GM12878 (cell line): ENCODE results near the gene TMEM72. TPM values are rescaled to one million over a fixed set of nuclear protein-coding genes. Genes with fewer than 3 reads are reported as not detected.

Experiments used
- ATAC-seq: fragments of 200-7000 bp; cut with Tn5 transposase; 3 replicates; pipeline ENCODE4 v1.9.1; 2020; ENCODE audit warnings: mild to moderate bottlenecking, moderate library complexity
- BruUV-seq: library from RNA; stranded (reverse); fragments of 400-500 nt; replicated peaks from 2 replicates; lab custom pipeline; 2021; lab: Mats Ljungman, UMichigan
- CTCF ChIA-PET: fragments of 300-600 bp; sonication (Branson Sonifier 250); formaldehyde crosslinking; extraction: SDS; loops from one replicate; lab custom pipeline; 2021; ENCODE audit warnings: inconsistent platforms; lab: Yijun Ruan, JAX
- POLR2A ChIA-PET: fragments of 350-600 bp; formaldehyde crosslinking; extraction: SDS; loops from one replicate; lab custom pipeline; 2021; ENCODE audit warnings: inconsistent platforms; lab: Charles Lee
- RAD21 ChIA-PET: fragments of 300-600 bp; sonication (Branson Sonifier 250); formaldehyde crosslinking; loops from one replicate; lab custom pipeline; 2023; ENCODE audit warnings: antibody characterized with exemption; ENCODE audit not compliant: unreplicated experiment; lab: Charles Lee
- SMC1A ChIA-PET: fragments of 300-600 bp; sonication (Branson Sonifier 250); formaldehyde crosslinking; loops from one replicate; lab custom pipeline; 2023; ENCODE audit not compliant: unreplicated experiment, uncharacterized antibody; lab: Charles Lee
- DNase-seq: peaks from one replicate; pipeline ENCODE4 v3.0.0-alpha.2; 2011; ENCODE audit warnings: low read depth, low spot score
- FAIRE-seq: peaks from 3 replicates; lab custom pipeline; 2011; peaks lifted over from hg19 to GRCh38; lab: Jason Lieb, UNC
- H2AFZ ChIP-seq: 2 replicates; pipeline ENCODE4 v1.6.0; 2011; ENCODE audit warnings: low read depth, low read length, control low read depth; ENCODE audit not compliant: control insufficient read depth
- H3K27ac ChIP-seq: 2 replicates; pipeline ENCODE4 v1.5.1; 2011; ENCODE audit warnings: control low read depth; ENCODE audit not compliant: control insufficient read depth, insufficient read depth
- H3K27me3 ChIP-seq, 2 experiments: replicated peaks in 1 of 2; 2 replicates each; pipeline versions ENCODE4 v1.6.0 to v1.6.1; 2011; ENCODE audit warnings: low read length in 1 of 2; ENCODE audit not compliant: control insufficient read depth in 2 of 2, insufficient read depth in 2 of 2
- H3K36me3 ChIP-seq, 2 experiments: 2 replicates each; pipeline ENCODE4 v1.5.1; 2011; ENCODE audit warnings: low read length in 1 of 2; ENCODE audit not compliant: control insufficient read depth in 2 of 2, insufficient read depth in 2 of 2
- H3K4me1 ChIP-seq: 2 replicates; pipeline ENCODE4 v1.6.1; 2011; ENCODE audit warnings: mild to moderate bottlenecking, low read length, moderate library complexity, mixed read lengths; ENCODE audit not compliant: control insufficient read depth, insufficient read depth
- H3K4me2 ChIP-seq: 2 replicates; pipeline ENCODE4 v1.6.0; 2011; ENCODE audit warnings: control low read depth; ENCODE audit not compliant: control insufficient read depth, insufficient read depth
- H3K4me3 ChIP-seq: fragments of 200-600 bp; sonication (generic); 2 replicates; pipeline ENCODE4 v1.5.1; 2016
- H3K79me2 ChIP-seq: 2 replicates; pipeline ENCODE4 v1.6.0; 2011; ENCODE audit warnings: low read length; ENCODE audit not compliant: control insufficient read depth, insufficient read depth
- H3K9ac ChIP-seq: 2 replicates; pipeline ENCODE4 v1.8.0; 2011; ENCODE audit warnings: low read length, control low read depth, mixed read lengths; ENCODE audit not compliant: control insufficient read depth, insufficient read depth
- H3K9me3 ChIP-seq: replicated peaks from 3 replicates; pipeline ENCODE4 v1.5.1; 2011; ENCODE audit warnings: mild to moderate bottlenecking, low read length; ENCODE audit not compliant: control insufficient read depth, insufficient read depth
- H4K20me1 ChIP-seq: 2 replicates; pipeline ENCODE4 v1.6.0; 2011; ENCODE audit not compliant: control insufficient read depth, insufficient read depth
- ATF3 ChIP-seq: IDR thresholded peaks from 2 replicates; pipeline ENCODE4 v1.6.1; 2011; ENCODE audit warnings: low read depth, mild to moderate bottlenecking, low read length, moderate library complexity, borderline replicate concordance; ENCODE audit errors: extremely low read depth
- BHLHE40 ChIP-seq, 2 experiments: fragments of 450-650 bp in 1 of 2; IDR thresholded peaks; 2 replicates each; pipeline ENCODE4 v1.6.1; 2011 to 2017; ENCODE audit warnings: low read depth in 2 of 2, borderline replicate concordance in 1 of 2, improper control_type of control experiment in 1 of 2, low read length in 1 of 2, mild to moderate bottlenecking in 1 of 2
- CBFB ChIP-seq: IDR thresholded peaks from 2 replicates; pipeline ENCODE4 v1.6.1; 2016; ENCODE audit warnings: antibody characterized with exemption, low read depth
- E2F8 ChIP-seq: fragments of 450-650 bp; IDR thresholded peaks from 2 replicates; pipeline ENCODE4 v1.6.1; 2018; ENCODE audit warnings: mild to moderate bottlenecking, low read depth, moderate library complexity; ENCODE audit not compliant: partially characterized antibody
- JUND ChIP-seq: IDR thresholded peaks from 2 replicates; pipeline ENCODE4 v1.6.1; 2012; ENCODE audit warnings: low read depth, mild to moderate bottlenecking, low read length, improper control_type of control experiment, moderate library complexity
- MYC ChIP-seq: IDR thresholded peaks from 2 replicates; pipeline ENCODE4 v1.6.1; 2011; ENCODE audit warnings: mild to moderate bottlenecking, low read length, moderate library complexity, inconsistent platforms; ENCODE audit not compliant: insufficient read depth, insufficient replicate concordance, insufficient read length, severe bottlenecking
- PAX5 ChIP-seq: IDR thresholded peaks from 2 replicates; pipeline ENCODE4 v1.6.1; 2011; ENCODE audit warnings: low read depth, low read length, borderline replicate concordance
- RAD21 ChIP-seq: IDR thresholded peaks from 2 replicates; pipeline ENCODE4 v1.6.1; 2011; ENCODE audit warnings: mild to moderate bottlenecking, low read depth, low read length, moderate library complexity; ENCODE audit not compliant: insufficient read depth
- WGBS: methylation state at CpG from one replicate; pipeline ENCODE4 v1.1.6; 2016; ENCODE audit warnings: low lambda C conversion rate; ENCODE audit not compliant: insufficient replicate concordance, insufficient coverage; ENCODE audit errors: missing lambda C conversion rate; 5-methylcytosine and 5-hydroxymethylcytosine counted together
- in situ Hi-C: fragments of 300-500 bp; cut with MboI; formaldehyde crosslinking; loops from 9 replicates; pipeline ENCODE4 v1.14.3; 2018; ENCODE audit warnings: mixed read lengths
- intact Hi-C: fragments of 100-400 bp; cut with micrococcal nuclease; formaldehyde crosslinking; loops from one replicate; pipeline ENCODE4 v1.14.2; 2022; ENCODE audit not compliant: unreplicated experiment
- polyA plus RNA-seq, 11 experiments: library from polyadenylated mRNA; depleted of rRNA in 4 of 11; unstranded in 6 of 11; stranded (reverse) in 5 of 11; fragments of >200 nt; fragmentation: Nextera tagmentation in 4 of 11; fragmentation: Illumina TruSeq in 1 of 11; extraction: Ambion mirVana in 4 of 11; extraction: Trizol in 1 of 11; gene quantifications; 1 replicate in 1 of 11; 2 replicates in 10 of 11; pipeline versions ENCODE4 v1.2.1 to v1.2.3, GENCODE V29; 2011 to 2016; ENCODE audit warnings: inconsistent platforms in 2 of 11, missing spikeins in 2 of 11, low read depth in 1 of 11
- total RNA-seq, 4 experiments: library from RNA; depleted of rRNA in 3 of 4; stranded (reverse); fragments of >200 nt in 3 of 4; fragmentation: Illumina TruSeq in 1 of 4; extraction: Trizol in 1 of 4; gene quantifications; 2 replicates each; pipeline versions ENCODE4 v1.2.1 to v1.2.3, GENCODE V29; 2013 to 2021

Gene TMEM72
- total and polyA plus RNA-seq, 10 of the 15 experiments (the other 5 are each of a cell fraction or from before 2014, with no cell fraction given) = 0.12 TPM; not detected in 9

GRCh38 chr10:44908936-44909630 lies 2.1 kb upstream of the TMEM72 start:
- H3K27ac ChIP-seq = no peak overlapping the region
- H3K9me3 ChIP-seq = no peaks in the 10 kb centered on the region
- H3K27me3 ChIP-seq = peaks cover 0 to 5% of the 10 kb centered on the region in 2 experiments; a peak in 1 of 4 replicates
- peaks cover 5% of the 10 kb centered on the region; the same call in 1 of the 2 replicates for H3K4me1 ChIP-seq
- 25% methylated on average over 7 of the region's 7 CpGs for WGBS
- no peak for TF ChIP-seq JUND
- TF ChIP-seq CBFB = no peak
- no peak for TF ChIP-seq E2F8
- TF ChIP-seq MYC = no peak
- no peak for TF ChIP-seq RAD21
- TF ChIP-seq PAX5 = no peak
- TF ChIP-seq BHLHE40 (IDR thresholded peaks at IDR 0.05; ENCODE audit: borderline replicate concordance in 1 of 2, low read depth in 2 of 2, low read length in 1 of 2) = no peak
- TF ChIP-seq ATF3 = no peak
- RAD21 ChIA-PET = interaction anchor here (1.4 kb wide), 1 partner anchor 9 kb away, joined by 3 read pairs; no protein-coding TSS in a partner anchor
- no peak for ATAC-seq
- no peak overlapping the region for H3K9ac ChIP-seq
- in situ Hi-C loops (no loop called here), intact Hi-C loops (no loop called here)
- SMC1A ChIA-PET = no interaction called here
- no peak overlapping the region for H2AFZ ChIP-seq
- POLR2A ChIA-PET = interaction anchor here (2.2 kb wide), 1 partner anchor 10 kb away, joined by 8 read pairs; no protein-coding TSS in a partner anchor
- no peaks in the 10 kb centered on the region for H3K36me3 ChIP-seq
- no peak overlapping the region for H3K4me3 ChIP-seq
- no peak for FAIRE-seq
- CTCF ChIA-PET = no interaction called here
- H4K20me1 ChIP-seq = no peaks in the 10 kb centered on the region
- no peaks in the 10 kb centered on the region for H3K79me2 ChIP-seq
- BruUV-seq = no TSS peak
- H3K4me2 ChIP-seq = no peak overlapping the region
- DNase-seq = no peak
